ENCODE data around the gene AARS2.

AARS2 gene

DNA sequence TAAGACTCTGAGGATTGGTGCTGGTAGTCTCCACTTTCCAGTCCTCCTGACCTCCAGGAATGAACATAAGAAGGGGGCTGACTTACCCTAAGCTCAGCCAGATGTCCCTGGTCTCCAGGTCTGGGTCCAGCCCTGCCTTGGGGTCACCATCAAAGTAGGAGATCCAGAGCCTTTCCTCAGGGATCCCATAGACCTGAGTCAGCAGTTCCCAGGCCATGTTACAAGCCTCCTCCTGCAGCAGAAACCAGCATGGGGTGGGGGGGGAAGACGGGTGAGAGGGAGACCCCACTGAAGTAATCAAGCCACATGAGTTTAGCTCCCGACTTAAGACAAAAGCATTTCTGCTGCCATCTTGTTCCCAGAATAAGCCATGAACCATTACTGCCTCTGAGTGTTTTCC is 1.8 kb downstream of the AARS2 start:
- TF ChIP-seq, protein P1, sequence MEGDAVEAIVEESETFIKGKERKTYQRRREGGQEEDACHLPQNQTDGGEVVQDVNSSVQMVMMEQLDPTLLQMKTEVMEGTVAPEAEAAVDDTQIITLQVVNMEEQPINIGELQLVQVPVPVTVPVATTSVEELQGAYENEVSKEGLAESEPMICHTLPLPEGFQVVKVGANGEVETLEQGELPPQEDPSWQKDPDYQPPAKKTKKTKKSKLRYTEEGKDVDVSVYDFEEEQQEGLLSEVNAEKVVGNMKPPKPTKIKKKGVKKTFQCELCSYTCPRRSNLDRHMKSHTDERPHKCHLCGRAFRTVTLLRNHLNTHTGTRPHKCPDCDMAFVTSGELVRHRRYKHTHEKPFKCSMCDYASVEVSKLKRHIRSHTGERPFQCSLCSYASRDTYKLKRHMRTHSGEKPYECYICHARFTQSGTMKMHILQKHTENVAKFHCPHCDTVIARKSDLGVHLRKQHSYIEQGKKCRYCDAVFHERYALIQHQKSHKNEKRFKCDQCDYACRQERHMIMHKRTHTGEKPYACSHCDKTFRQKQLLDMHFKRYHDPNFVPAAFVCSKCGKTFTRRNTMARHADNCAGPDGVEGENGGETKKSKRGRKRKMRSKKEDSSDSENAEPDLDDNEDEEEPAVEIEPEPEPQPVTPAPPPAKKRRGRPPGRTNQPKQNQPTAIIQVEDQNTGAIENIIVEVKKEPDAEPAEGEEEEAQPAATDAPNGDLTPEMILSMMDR (IDR thresholded peaks at IDR 0.05), result no peak
- no peak for TF ChIP-seq ZFX (IDR thresholded peaks at IDR 0.05; ENCODE audit: borderline replicate concordance)
- H3K27ac ChIP-seq, result no peak overlapping the region

GRCh38 chr6:44310241-44310640 is 2.9 kb downstream of the AARS2 start:
- no peak for TF ChIP-seq ZFX (IDR thresholded peaks at IDR 0.05; ENCODE audit: borderline replicate concordance)
- TF ChIP-seq, protein P1 (IDR thresholded peaks at IDR 0.05), result no peak

GRCh38 chr6:44309631-44310030 is 3.5 kb downstream of the AARS2 start:
- TF ChIP-seq, protein P1 (IDR thresholded peaks at IDR 0.05), result no peak
- no peak for TF ChIP-seq ZFX (IDR thresholded peaks at IDR 0.05; ENCODE audit: borderline replicate concordance)
- no peak overlapping the region for H3K27ac ChIP-seq

More at GRCh38 chr6:44310241-44310640, 2.9 kb downstream of the AARS2 start:
- no peak overlapping the region for H3K27ac ChIP-seq

DNA sequence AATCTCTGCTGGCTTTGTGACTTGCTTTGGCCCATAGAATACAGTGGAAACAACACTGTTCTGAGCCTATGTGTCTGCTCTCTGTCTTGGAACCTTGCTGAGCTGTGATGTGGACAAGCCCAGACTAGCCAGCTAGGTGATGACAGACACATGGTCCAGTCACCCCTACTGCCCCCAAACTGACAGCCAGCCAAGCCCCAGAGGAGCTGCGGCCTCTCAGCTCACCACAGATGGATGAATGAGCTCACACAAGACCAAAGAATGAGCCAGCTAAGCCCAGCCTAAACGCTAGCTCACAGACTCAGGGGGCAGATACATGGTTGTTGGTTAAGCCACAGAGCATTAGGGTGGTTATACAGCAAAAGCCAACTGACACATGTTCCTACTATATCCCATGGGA is 4.1 kb downstream of the AARS2 start:
- TF ChIP-seq, protein P1 (IDR thresholded peaks at IDR 0.05), result no peak
- no peak for TF ChIP-seq ZFX (IDR thresholded peaks at IDR 0.05; ENCODE audit: borderline replicate concordance)
- no peak overlapping the region for H3K27ac ChIP-seq

DNA sequence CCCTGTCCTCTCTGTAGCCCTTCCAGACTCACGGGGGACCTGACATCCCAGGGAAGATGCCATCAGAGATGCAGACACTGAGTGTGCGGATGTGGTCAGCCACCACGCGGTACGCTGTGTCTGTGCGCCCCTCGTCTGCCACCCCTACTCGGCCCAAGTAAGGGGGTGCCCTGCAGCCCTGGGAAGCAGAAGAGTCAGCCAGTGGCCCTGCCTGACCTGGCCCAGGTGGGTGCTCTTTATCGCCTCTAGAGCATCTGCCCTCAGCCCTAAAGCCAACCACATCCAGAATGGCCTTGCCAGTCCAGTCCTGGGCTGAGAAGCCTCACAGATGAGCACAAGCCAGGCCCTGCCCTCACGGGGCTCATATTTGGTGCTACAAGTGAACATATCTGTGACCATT is 5.9 kb downstream of the AARS2 start:
- no peak overlapping the region for H3K27ac ChIP-seq
- TF ChIP-seq, protein P1 (IDR thresholded peaks at IDR 0.05), result no peak
- TF ChIP-seq ZFX (IDR thresholded peaks at IDR 0.05; ENCODE audit: borderline replicate concordance), result no peak

- TF ChIP-seq ZFX (IDR thresholded peaks at IDR 0.05; ENCODE audit: borderline replicate concordance), result no peak
- TF ChIP-seq, protein P1 (IDR thresholded peaks at IDR 0.05), result no peak
- no peak overlapping the region for H3K27ac ChIP-seq
These were observed 6.4 kb downstream of the AARS2 start for GRCh38 chr6:44306710-44307109.

GRCh38 chr6:44305200-44305725 is 7.9 kb downstream of the AARS2 start:
- no peak for TF ChIP-seq ZFX (IDR thresholded peaks at IDR 0.05; ENCODE audit: borderline replicate concordance)
- TF ChIP-seq, protein P1 (IDR thresholded peaks at IDR 0.05), result no peak
- no peak overlapping the region for H3K27ac ChIP-seq

Data from 22Rv1 (cell line).